ENCODE data around the gene SERPINE1.

SERPINE1 gene

DNA sequence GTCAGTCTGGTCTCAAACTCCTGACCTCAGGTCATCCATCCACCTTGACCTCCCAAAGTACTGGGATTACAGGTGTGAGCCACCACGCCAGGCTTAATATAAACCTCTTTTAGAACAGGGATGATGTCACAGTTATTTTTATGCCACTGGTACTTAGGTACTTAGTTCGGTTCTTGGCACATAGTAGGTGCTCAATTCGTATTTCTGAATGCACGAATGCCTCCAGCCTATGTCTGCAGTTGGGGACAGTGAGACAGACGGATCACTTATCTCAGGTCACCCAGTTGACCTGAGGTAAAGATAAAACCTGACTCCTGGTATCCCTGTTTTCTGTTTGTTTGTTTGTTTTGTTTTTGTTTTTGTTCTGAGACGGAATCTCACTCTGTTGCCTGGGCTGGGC, 59.3 kb downstream of the SERPINE1 start:
- Mint-ChIP-seq H3K4me3 (no peak overlapping the region), H3K9me3 (no peaks in the 10 kb centered on the region)

DNA sequence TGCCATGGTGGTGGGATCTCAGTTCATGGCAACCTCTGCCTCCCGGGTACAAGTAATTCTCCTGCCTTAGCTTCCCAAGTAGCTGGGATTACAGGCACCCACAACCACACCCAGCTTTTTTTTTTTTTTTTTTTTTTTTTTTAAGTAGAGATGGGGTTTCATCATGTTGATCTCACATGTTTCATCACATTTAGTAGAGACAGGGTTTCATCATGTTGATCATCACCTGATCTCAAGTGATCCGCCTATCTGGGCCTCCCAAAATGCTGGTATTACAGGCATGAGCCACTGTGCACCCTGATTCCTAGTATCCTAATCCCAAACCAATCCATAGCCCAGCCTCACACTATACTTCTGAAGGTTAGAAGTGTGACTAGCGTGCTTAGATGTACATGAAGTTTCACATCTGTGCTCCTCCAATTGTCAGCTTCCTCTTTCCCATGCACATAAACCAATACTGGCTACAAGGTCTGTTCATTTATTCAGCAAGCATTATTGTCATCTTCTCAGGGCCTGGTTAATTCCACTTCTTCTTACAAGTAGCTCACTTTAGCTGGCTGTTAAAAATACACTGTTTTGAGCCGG, 60.0 kb downstream of the SERPINE1 start:
- Mint-ChIP-seq H3K9me3 (no peaks in the 10 kb centered on the region), H3K27me3 (peaks cover 17% of the 10 kb centered on the region), H3K4me1 (peaks cover 5% of the 10 kb centered on the region), H3K27ac (no peak overlapping the region), H3K36me3 (no peaks in the 10 kb centered on the region), H3K4me3 (no peak overlapping the region)
- ATAC-seq (ENCODE audit: low read depth) (peak; percentile 37), DNase-seq (ENCODE audit: low spot score in 2 of 2) (no peak)

More for the DNA sequence above, 59.3 kb downstream of the SERPINE1 start:
- Mint-ChIP-seq H3K4me1 (peaks cover 5% of the 10 kb centered on the region), H3K36me3 (no peaks in the 10 kb centered on the region), H3K27ac (no peak overlapping the region), H3K27me3 (peaks cover 18% of the 10 kb centered on the region)
- DNase-seq (ENCODE audit: low spot score in 2 of 2) (no peak), ATAC-seq (ENCODE audit: low read depth) (no peak)

Measured in memory B cell (primary cell).